ENCODE data around the gene SFXN4. TPM values are rescaled to one million over a fixed set of nuclear protein-coding genes. Genes with fewer than 3 reads are reported as not detected.
"Not testable (repeated sequence)": the region's sequence is repeated elsewhere in the genome, so short reads cannot be mapped to it uniquely, and the experiment has no call there.

The SFXN4 gene
- total RNA-seq, 1 donor from 2014 or later, result 52.7 TPM

- TF ChIP-seq, protein P1, sequence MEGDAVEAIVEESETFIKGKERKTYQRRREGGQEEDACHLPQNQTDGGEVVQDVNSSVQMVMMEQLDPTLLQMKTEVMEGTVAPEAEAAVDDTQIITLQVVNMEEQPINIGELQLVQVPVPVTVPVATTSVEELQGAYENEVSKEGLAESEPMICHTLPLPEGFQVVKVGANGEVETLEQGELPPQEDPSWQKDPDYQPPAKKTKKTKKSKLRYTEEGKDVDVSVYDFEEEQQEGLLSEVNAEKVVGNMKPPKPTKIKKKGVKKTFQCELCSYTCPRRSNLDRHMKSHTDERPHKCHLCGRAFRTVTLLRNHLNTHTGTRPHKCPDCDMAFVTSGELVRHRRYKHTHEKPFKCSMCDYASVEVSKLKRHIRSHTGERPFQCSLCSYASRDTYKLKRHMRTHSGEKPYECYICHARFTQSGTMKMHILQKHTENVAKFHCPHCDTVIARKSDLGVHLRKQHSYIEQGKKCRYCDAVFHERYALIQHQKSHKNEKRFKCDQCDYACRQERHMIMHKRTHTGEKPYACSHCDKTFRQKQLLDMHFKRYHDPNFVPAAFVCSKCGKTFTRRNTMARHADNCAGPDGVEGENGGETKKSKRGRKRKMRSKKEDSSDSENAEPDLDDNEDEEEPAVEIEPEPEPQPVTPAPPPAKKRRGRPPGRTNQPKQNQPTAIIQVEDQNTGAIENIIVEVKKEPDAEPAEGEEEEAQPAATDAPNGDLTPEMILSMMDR (IDR thresholded peaks at IDR 0.05; ENCODE audit: borderline replicate concordance), result no peak
- H3K4me1 ChIP-seq, result peaks cover 18% of the 10 kb centered on the region
- intact Hi-C loops (cut with micrococcal nuclease), result no loop called here
- H3K27me3 ChIP-seq (ENCODE audit: low read depth), result no peaks in the 10 kb centered on the region
- no peak for DNase-seq
- H3K36me3 ChIP-seq, result no peaks in the 10 kb centered on the region
- no peaks in the 10 kb centered on the region for H3K9me3 ChIP-seq (replicated peaks)
- H3K27ac ChIP-seq (replicated peaks), result peak overlapping the region; percentile 77
- no peak overlapping the region for H3K4me3 ChIP-seq
Measured at GRCh38 chr10:119100434-119101238, 64.9 kb downstream of the SFXN4 start.

DNA sequence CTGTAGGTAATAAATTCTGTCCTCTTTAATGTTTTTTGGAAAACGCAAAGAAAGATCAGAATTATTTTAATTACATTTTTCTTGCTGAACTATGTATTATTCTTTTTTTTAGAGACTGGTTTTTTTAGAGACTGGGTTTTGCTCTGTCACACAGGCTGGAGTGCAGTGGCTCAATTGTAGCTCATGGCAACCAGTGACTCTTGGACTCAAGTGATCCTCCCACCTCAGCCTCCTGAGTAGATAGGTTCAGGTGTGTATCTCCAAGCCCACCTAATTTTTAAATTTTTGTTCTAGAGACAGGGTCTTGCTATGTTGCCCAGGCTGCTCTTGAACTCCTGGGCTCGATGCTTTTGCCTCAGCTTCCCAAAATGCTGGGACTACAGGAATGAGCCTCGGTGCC, 66.9 kb downstream of the SFXN4 start:
- no peak for DNase-seq
- H3K27ac ChIP-seq (replicated peaks), result no peak overlapping the region
- H3K27me3 ChIP-seq (ENCODE audit: low read depth), result no peaks in the 10 kb centered on the region
- no peaks in the 10 kb centered on the region for H3K9me3 ChIP-seq (replicated peaks)
- no peak overlapping the region for H3K4me3 ChIP-seq
- peaks cover 4% of the 10 kb centered on the region for H3K4me1 ChIP-seq
- TF ChIP-seq, protein P1 (IDR thresholded peaks at IDR 0.05; ENCODE audit: borderline replicate concordance), result no peak
- H3K36me3 ChIP-seq, result no peaks in the 10 kb centered on the region
- intact Hi-C loops (cut with micrococcal nuclease), result no loop called here

DNA sequence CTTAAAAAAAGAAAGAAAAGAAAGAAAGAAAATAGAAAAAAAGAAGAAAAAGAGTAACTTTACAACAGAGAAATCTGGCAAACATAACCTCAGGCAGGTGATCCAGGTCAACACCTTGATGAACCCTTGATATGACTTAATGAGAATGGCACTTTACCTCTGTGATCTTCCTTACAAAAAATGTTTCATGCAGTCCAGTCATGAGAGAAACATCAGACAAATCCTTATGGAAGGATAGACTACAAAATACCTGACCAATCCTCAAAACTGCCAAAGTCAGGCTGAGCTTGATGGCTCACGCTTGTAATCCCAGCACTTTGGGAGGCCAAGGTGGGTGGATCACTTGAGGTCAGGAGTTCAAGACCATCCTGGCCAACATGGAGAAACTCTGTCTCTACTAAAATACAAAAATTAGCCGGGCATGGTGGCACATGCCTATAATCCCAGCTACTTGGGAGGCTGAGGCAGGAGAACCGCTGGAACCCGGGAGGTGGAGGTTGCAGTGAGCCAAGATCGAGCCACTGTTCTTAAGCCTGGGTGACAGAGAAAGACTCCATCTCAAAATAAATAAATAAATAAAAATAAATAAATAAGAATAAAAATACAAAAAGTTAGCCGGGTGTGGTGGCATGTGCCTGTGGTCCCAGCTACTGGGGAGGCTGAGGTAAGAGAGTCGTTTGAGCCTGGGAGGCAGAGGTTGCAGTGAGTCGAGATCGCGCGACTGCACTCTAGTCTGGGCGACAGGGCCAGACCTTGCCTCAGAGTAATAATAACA, 68.7 kb downstream of the SFXN4 start:
- H3K4me3 ChIP-seq; H3K4me1 ChIP-seq; H3K27ac ChIP-seq (replicated peaks); H3K9me3 ChIP-seq (replicated peaks); intact Hi-C loops (cut with micrococcal nuclease); H3K36me3 ChIP-seq; DNase-seq; H3K27me3 ChIP-seq (ENCODE audit: low read depth): not testable (repeated sequence)

GRCh38 chr10:119095640-119096039, 69.9 kb downstream of the SFXN4 start:
- H3K36me3 ChIP-seq, result no peaks in the 10 kb centered on the region
- DNase-seq, result no peak
- H3K4me3 ChIP-seq, result no peak overlapping the region
- peaks cover 4% of the 10 kb centered on the region for H3K4me1 ChIP-seq
- TF ChIP-seq, protein P1 (IDR thresholded peaks at IDR 0.05; ENCODE audit: borderline replicate concordance), result no peak
- H3K27ac ChIP-seq (replicated peaks), result no peak overlapping the region
- no peaks in the 10 kb centered on the region for H3K9me3 ChIP-seq (replicated peaks)
- no peaks in the 10 kb centered on the region for H3K27me3 ChIP-seq (ENCODE audit: low read depth)
- intact Hi-C loops (cut with micrococcal nuclease), result no loop called here

DNA sequence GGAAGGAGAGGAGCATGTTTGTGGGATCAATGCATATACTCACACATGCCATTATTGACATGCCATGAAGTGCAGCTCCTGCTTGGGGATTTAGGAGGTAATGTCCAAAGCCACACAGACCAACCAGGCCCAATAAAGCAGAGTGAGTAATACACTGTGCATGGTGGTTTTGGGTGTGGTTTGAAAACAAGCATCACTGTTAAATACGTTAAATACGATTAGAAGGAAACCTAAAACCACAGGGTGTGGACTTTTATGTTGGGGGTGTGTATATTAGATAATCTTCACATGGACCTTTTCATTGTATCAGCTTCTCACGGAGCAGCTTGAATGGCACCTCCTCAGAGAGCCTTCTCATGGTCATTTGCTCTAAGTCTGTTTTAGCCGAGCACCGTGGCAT, 74.5 kb downstream of the SFXN4 start:
- no peak for DNase-seq
- Histone ChIP-seq H3K36me3 (no peaks in the 10 kb centered on the region), H3K9me3 (replicated peaks) (no peaks in the 10 kb centered on the region), H3K27ac (replicated peaks) (no peak overlapping the region), H3K27me3 (ENCODE audit: low read depth) (no peaks in the 10 kb centered on the region), H3K4me1 (no peaks in the 10 kb centered on the region), H3K4me3 (no peak overlapping the region)
- intact Hi-C loops (cut with micrococcal nuclease), result no loop called here
- TF ChIP-seq, protein P1 (IDR thresholded peaks at IDR 0.05; ENCODE audit: borderline replicate concordance), result no peak

Other genes with a start within 250 kb of the SFXN4 start
- 11.7 TPM for gene NANOS1, start 136.0 kb downstream of the SFXN4 start, total RNA-seq
- gene EIF3A, start 84.9 kb downstream of the SFXN4 start, total RNA-seq, result 103 TPM
- 18.3 TPM for gene DENND10, start 61.6 kb downstream of the SFXN4 start, total RNA-seq
- 301 TPM for gene PRDX3, start 13.1 kb upstream of the SFXN4 start, total RNA-seq
- gene GRK5, start 41.9 kb upstream of the SFXN4 start, total RNA-seq, result 52.8 TPM